Effector memory CD8-positive, alpha-beta T cell (primary cell): ENCODE measurements around the gene WRNIP1.

Experiments
- ATAC-seq: fragments of 150-1000 bp; cut with Tn5 transposase; replicated peaks from 2 replicates; pipeline ENCODE4 v1.10.0; 2021; ENCODE audit warnings: mild to moderate bottlenecking, moderate library complexity
- DNase-seq, 3 experiments: peaks; one replicate each; pipeline ENCODE4 v3.0.0; 2021
- H3K27ac Mint-ChIP-seq, 2 donors: one replicate each; pipeline ENCODE4 v1.8.0; 2022; ENCODE audit warnings: mild to moderate bottlenecking in 2 of 2, mixed read lengths in 2 of 2, moderate library complexity in 2 of 2
- H3K27me3 Mint-ChIP-seq, 2 donors: one replicate each; pipeline ENCODE4 v1.8.0; 2022; ENCODE audit warnings: mixed read lengths in 2 of 2
- H3K36me3 Mint-ChIP-seq: one replicate; pipeline ENCODE4 v1.8.0; 2022; ENCODE audit warnings: mild to moderate bottlenecking, moderate library complexity, mixed read lengths; ENCODE audit not compliant: insufficient read depth
- H3K4me1 Mint-ChIP-seq, 2 donors: one replicate each; pipeline ENCODE4 v1.8.0; 2022; ENCODE audit warnings: low read depth in 2 of 2, mixed read lengths in 2 of 2
- H3K4me3 Mint-ChIP-seq, 2 donors: one replicate each; pipeline ENCODE4 v1.8.0; 2022; ENCODE audit warnings: mild to moderate bottlenecking in 2 of 2, mixed read lengths in 2 of 2, moderate library complexity in 2 of 2
- H3K9me3 Mint-ChIP-seq, 2 donors: one replicate each; pipeline ENCODE4 v1.8.0; 2022; ENCODE audit warnings: mixed read lengths in 2 of 2

Gene WRNIP1

DNA sequence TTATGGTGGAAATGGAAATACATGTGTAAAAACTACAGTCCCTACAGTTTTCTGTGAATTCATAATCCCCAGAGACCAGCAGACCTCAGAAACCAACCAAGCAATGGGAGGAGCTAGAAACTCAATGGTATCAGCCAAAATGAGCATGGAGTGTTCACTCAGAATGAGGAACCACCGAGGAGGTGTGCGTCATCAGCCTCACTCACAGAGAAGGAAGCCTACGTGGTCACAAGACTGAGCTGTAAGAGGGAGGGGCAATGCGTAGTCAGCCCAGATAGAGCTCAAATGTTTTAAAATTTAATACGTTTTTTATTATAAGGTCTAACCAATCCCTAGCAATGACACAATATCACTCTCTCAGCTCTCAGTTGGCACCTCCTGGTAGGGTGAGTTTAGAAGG, 31.9 kb upstream of the WRNIP1 start:
- DNase-seq = peak in 2 of 3 experiments; percentile 3 to 5
- Mint-ChIP-seq H3K9me3 (no peaks in the 10 kb centered on the region), H3K36me3 (no peaks in the 10 kb centered on the region), H3K27me3 (peaks cover 19 to 21% of the 10 kb centered on the region in 2 donors), H3K4me1 (no peaks in the 10 kb centered on the region), H3K27ac (no peak overlapping the region), H3K4me3 (no peak overlapping the region)
- peak; percentile 80 for ATAC-seq

DNA sequence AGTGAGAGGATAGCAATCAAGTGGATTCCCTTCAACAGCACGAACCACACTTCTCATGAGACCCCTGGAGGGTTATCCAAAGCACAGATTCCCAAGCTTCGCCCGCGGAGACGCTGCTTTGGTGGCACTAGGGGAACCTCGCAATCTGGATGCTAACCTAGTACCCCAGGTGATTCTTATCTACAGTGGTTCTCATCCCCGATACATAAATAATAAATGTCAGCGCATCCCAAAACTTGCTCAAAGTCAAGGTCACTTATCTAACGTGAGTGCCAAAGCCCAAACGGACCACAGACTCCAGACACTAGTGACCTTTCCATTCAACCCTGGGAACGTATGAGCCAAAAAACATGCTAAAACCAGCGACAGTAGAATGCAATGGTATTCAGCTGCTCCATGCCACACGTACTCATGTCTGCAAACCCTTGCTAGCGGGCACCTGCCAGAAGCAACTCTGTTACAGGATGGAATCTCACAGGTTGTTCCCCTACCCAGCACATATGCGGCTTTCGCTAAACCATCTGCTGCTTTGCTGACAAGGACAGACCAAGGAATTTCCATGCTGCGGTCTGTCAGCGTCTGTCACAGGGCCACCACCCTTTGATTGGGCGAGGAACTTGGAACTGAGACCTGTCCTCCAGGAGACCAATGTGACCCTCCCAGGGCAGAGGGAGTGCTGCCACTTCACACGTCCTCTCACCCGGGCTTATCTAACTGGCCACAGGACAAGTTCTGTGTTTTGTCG, 31.3 kb upstream of the WRNIP1 start:
- Mint-ChIP-seq H3K36me3 (no peaks in the 10 kb centered on the region), H3K9me3 (no peaks in the 10 kb centered on the region), H3K27ac (no peak overlapping the region), H3K4me1 (no peaks in the 10 kb centered on the region), H3K27me3 (peaks cover 13 to 15% of the 10 kb centered on the region in 2 donors), H3K4me3 (no peak overlapping the region)
- ATAC-seq = no peak
- no peak for DNase-seq

DNA sequence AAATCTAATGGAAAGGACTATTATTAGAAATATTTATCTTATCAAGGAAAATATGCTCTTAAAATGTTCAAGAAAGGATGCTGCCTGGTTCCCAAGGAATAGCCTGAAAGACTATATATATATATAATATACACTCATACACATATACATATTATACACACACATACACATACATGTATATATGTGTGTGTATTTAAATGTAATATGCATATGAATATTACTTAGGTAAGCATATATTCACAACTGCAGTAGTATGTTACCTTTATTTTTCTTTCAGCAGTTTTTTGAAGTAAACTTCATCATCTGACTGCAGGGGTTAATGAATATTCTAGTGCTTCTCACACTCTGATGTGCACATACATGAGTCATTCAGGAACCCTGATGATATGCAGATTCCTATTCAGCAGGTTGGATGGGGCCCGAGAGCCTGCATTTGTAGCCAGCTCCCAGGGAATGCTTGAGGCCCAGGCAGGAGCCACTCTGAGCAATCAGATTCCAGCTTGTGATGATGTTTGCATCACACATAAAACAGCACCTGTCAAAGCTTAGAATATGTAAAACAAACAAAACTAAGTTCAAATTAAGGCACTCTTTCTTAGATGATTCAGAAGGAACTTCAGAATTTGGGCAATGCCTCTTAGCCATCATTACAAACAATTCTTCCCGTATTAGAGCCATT, 30.6 kb upstream of the WRNIP1 start:
- H3K27me3 Mint-ChIP-seq = peaks cover 8% of the 10 kb centered on the region in 2 donors
- no peak for DNase-seq
- no peaks in the 10 kb centered on the region for H3K36me3 Mint-ChIP-seq
- H3K4me1 Mint-ChIP-seq = no peaks in the 10 kb centered on the region
- H3K4me3 Mint-ChIP-seq = no peak overlapping the region
- no peak for ATAC-seq
- H3K9me3 Mint-ChIP-seq = no peaks in the 10 kb centered on the region
- H3K27ac Mint-ChIP-seq = no peak overlapping the region

DNA sequence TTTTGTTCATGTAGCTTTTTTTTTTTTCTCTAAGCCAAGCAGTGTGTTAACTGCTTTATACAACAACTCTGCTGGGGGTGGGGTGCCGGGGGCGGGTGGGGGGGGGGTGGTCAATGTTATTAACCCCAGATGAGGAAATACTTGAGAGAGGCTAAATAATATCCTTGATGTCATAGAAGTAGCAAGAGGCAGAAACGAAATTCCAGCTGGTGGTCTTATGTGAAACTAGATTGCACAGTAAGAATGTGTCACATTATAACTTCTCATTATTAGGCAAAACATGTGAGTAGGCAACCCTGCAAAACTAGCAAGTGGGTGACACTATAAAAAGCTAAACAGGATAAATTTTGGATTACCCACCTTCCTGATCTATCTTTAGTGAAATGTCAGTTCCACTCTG, 27.3 kb upstream of the WRNIP1 start:
- Mint-ChIP-seq H3K4me3 (no peak overlapping the region), H3K36me3 (no peaks in the 10 kb centered on the region), H3K27ac (no peak overlapping the region), H3K9me3 (no peaks in the 10 kb centered on the region), H3K27me3 (peaks cover 0 to 5% of the 10 kb centered on the region in 2 donors), H3K4me1 (no peaks in the 10 kb centered on the region)
- ATAC-seq = no peak
- no peak for DNase-seq

DNA sequence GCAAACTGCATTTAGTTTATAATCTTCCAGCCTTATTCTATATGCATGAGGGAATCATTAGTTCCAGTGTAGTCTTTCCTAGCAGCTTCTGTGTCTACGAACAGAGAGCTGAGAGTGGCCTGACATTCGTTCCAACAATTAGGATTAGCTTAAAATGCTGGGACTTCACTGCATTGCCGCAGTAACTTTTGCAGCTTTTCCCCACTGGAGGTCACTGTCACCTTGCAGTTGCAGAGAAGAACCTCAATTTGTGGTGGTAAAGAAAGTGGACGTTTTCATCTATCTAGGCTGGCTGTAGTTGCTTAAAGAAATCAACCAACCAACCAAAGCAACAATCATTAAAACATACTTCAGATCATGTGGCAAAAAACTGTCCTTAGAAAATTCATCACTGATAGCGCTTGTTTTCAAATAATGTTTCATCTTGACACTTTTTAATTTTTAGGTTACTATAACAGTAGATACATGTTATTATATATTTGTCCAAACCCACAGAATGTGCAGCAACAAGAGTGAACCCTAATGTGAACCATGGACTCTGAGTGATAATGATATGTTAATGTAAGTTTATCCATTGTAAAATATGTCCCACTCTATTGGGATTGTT, 26.7 kb upstream of the WRNIP1 start:
- no peaks in the 10 kb centered on the region for H3K36me3 Mint-ChIP-seq
- ATAC-seq (peak; percentile 54), DNase-seq (peak; percentile 43 to 57 (median 44))
- H3K27ac Mint-ChIP-seq = no peak overlapping the region
- H3K27me3 Mint-ChIP-seq = peaks cover 2 to 9% of the 10 kb centered on the region in 2 donors
- no peaks in the 10 kb centered on the region for H3K9me3 Mint-ChIP-seq
- no peaks in the 10 kb centered on the region for H3K4me1 Mint-ChIP-seq
- H3K4me3 Mint-ChIP-seq = no peak overlapping the region

DNA sequence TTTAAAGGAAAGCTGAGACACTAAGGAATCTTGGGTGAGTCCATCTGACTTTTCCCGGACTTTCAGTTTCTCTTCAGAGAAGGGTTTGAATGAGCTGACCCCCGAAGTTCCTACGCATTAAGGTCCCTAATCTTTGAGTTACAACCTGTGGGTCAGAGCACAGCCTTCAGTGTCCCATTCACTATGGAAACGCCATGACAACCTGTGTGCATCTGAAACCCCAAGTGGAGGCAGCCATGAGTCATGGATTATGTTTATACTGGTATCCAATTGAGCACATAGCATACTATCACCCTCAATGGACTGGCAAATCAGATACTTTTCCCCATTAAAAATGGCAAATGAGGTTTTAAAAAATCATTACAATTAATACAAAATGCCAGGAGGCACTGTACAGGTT, 25.9 kb upstream of the WRNIP1 start:
- H3K36me3 Mint-ChIP-seq = no peaks in the 10 kb centered on the region
- H3K9me3 Mint-ChIP-seq = no peaks in the 10 kb centered on the region
- no peaks in the 10 kb centered on the region for H3K4me1 Mint-ChIP-seq
- H3K4me3 Mint-ChIP-seq = no peak overlapping the region
- ATAC-seq = no peak
- H3K27ac Mint-ChIP-seq = no peak overlapping the region
- no peak for DNase-seq
- H3K27me3 Mint-ChIP-seq = peaks cover 10% of the 10 kb centered on the region in 2 donors

DNA sequence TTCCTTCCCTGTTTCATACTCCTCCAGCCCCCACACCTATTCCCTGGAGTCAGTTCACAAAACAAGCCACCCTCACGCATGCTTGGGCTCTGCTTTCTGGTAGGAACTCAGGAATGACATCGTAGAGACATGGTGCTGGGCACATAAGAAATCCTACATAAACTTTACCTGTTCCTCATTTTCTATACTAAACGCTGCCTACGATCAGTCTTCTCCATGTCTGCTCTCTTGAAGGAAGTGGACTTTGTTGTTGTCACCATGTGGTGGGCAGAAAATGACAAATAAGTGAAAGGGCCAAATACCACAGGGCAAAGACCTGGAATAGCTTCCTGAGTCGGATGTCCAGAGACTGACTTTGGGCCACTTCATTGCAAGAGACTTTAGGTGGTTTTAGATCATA, 24.6 kb upstream of the WRNIP1 start:
- no peaks in the 10 kb centered on the region for H3K4me1 Mint-ChIP-seq
- no peak for ATAC-seq
- H3K27me3 Mint-ChIP-seq = peaks cover 10% of the 10 kb centered on the region in 2 donors
- H3K36me3 Mint-ChIP-seq = no peaks in the 10 kb centered on the region
- no peak overlapping the region for H3K4me3 Mint-ChIP-seq
- H3K9me3 Mint-ChIP-seq = no peaks in the 10 kb centered on the region
- DNase-seq = no peak
- H3K27ac Mint-ChIP-seq = no peak overlapping the region

DNA sequence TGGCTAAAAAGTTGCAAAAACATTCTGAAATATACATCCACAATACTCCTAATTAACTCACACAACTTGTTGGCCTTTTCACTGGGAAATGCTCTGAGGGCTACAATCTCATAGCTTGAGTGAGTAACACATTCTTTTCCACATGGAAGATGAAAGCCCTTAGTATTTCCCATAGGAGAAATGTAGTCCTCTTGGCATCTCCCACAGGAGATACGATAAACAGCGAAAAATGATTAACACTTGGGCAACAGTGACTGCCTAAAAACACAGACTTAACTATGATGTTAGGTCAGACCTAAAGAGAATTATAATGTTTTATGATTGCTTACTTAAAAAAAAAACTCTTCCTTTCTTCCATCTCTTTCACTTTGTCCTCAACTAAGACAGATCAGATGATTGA, 23.4 kb upstream of the WRNIP1 start:
- H3K4me3 Mint-ChIP-seq = no peak overlapping the region
- no peaks in the 10 kb centered on the region for H3K9me3 Mint-ChIP-seq
- no peaks in the 10 kb centered on the region for H3K4me1 Mint-ChIP-seq
- no peak overlapping the region for H3K27ac Mint-ChIP-seq
- peaks cover 10% of the 10 kb centered on the region in 2 donors for H3K27me3 Mint-ChIP-seq
- no peaks in the 10 kb centered on the region for H3K36me3 Mint-ChIP-seq
- ATAC-seq = no peak
- DNase-seq = no peak

DNA sequence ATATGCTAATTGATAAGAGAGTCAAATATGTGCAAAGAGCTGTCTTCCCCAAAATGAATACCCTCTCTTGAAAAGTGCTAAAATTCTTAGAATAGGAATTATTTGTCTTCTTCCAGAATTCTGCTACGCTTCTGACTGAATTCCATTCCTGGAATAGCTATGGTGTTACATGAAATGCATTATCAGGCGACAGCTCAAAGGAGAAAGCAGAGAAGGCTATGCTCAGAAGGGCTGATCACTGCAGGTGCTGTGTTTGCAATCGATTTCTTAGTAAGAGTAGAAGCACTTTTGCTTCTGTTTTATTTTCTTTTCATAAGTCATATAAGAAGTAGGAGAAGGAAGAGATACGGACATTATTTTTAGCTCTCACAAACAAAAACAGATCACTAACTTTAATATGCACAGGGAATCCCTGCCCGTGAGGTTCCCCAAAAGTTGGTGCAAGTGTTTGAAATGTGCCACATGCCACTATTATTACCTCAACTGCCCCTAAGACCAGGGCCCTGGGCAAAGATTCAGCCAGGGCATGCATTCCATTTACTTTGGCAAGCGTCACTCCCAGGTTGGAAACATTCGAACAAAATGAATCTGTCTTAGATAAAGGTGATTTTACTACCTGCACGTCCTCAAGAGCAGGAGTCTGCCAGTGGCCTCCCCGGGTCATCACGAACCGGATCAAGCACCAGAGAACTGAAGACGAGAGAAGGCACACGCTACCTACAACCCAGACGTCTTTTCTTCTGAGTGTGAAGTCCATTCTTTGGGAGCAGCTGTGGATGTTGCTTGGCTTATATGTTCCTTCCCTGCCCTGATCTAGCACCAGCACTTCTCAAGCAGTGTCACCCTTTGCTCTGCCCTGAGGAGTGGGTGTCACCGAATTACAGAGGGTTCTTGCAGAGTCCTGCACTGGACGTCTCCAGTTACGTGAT, 21.6 kb upstream of the WRNIP1 start:
- ATAC-seq (no peak), DNase-seq (no peak)
- Mint-ChIP-seq H3K36me3 (no peaks in the 10 kb centered on the region), H3K4me3 (no peak overlapping the region), H3K4me1 (no peaks in the 10 kb centered on the region), H3K27me3 (peaks cover 10% of the 10 kb centered on the region in 2 donors), H3K27ac (no peak overlapping the region), H3K9me3 (no peaks in the 10 kb centered on the region)

DNA sequence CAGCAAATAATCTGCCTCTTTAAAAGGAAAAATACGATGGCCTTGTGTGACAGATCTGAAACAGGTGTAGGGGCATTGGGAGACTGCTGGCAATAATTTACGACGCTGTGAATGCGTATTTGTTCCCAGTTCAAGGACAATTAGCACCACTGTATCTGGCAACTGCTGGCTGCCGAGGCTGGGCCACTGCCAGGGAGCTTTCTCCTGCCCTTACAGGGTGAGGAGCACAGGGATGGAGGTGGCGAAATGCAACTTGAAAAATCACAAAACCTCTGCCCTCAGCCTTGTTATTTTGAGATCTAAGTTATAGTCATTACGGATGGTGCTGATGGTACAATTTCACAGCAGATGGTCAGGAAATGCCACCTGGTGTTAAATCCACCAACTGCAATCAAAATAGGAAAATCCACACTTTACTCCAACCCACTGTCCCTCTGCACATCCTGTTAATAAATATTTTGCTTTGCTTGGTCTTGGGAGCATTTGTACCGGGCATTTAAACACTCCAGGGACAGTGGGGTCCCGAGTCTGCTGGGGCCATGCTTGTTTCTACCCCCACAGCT, 20.9 kb upstream of the WRNIP1 start:
- Mint-ChIP-seq H3K36me3 (no peaks in the 10 kb centered on the region), H3K4me1 (no peaks in the 10 kb centered on the region), H3K27ac (peak overlapping the region in 1 of 2 donors; percentile 44), H3K27me3 (peaks cover 10% of the 10 kb centered on the region in 2 donors), H3K9me3 (no peaks in the 10 kb centered on the region), H3K4me3 (no peak overlapping the region)
- no peak for ATAC-seq
- no peak for DNase-seq

DNA sequence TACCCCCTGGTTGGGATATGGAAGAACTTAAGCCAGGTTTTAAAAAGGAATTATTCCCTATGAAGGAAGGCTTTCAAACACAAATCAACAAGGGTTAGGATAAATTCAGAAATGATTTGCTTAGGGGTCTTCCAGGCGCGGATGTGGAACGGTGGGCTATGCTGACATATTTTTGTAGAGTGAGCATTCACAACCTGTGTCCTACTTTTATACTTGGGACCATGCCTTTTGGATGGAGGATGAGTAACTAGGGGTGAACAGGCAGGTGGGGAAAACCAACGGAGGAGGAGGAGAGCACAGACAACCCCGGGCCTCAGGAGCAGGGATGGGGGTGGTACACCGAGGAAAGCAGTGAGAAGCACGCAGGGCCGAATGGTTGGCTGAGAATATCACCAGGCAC, 20.4 kb upstream of the WRNIP1 start:
- DNase-seq (no peak), ATAC-seq (no peak)
- Mint-ChIP-seq H3K9me3 (no peaks in the 10 kb centered on the region), H3K4me1 (peaks cover 1% of the 10 kb centered on the region in 2 donors), H3K4me3 (no peak overlapping the region), H3K36me3 (no peaks in the 10 kb centered on the region), H3K27me3 (peaks cover 10% of the 10 kb centered on the region in 2 donors), H3K27ac (peak overlapping the region in 1 of 2 donors; percentile 44)

DNA sequence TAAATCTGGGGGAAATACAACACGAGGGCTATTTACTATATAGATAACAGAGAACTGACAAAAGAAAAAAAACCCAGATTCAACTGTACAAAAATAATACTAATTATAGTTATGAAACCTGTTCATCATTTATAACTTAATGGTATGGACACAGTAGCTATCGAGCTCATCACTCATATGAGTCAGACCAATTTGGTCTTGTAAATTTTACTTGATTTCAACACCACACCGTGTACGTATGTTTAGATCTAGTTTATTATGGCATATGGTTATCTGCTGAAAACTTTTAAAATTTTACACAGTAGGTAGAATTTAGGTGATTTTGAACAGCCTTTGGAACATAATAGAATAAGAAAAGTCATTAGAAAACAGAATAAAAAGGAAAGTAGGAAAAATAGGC, 19.9 kb upstream of the WRNIP1 start:
- Mint-ChIP-seq H3K4me1 (peaks cover 3% of the 10 kb centered on the region in 2 donors), H3K27ac (no peak overlapping the region), H3K36me3 (no peaks in the 10 kb centered on the region), H3K9me3 (no peaks in the 10 kb centered on the region), H3K27me3 (peaks cover 10% of the 10 kb centered on the region in 2 donors), H3K4me3 (no peak overlapping the region)
- DNase-seq = no peak
- ATAC-seq = no peak

DNA sequence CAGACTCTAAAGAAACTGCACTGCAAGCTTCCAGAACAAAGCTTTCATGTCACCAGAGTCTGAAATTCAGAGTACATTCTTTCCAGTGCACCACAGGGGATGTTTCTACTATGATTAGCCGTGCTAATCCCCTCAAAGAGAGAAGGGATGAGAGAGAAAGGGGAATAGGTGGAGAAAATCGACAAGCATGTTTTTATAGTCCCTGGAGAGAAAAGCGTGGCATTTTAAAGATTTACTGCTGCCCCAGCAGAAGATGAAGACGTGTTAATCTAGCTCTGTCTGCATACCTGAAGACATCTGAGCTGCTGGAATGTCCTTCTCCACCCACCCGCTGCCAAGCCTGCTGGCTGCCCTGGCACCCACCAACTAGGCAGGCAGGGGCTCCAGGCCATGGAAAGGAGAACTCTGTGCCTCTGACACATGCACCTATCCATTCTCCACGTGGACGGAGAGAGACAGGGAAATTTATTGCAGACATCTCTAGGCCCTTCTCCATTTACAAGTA, 18.6 kb upstream of the WRNIP1 start:
- no peaks in the 10 kb centered on the region for H3K36me3 Mint-ChIP-seq
- peaks cover 3% of the 10 kb centered on the region in 2 donors for H3K4me1 Mint-ChIP-seq
- no peak for DNase-seq

More for the DNA sequence above, 18.6 kb upstream of the WRNIP1 start:
- Mint-ChIP-seq H3K9me3 (no peaks in the 10 kb centered on the region), H3K27me3 (peaks cover 10% of the 10 kb centered on the region in 2 donors), H3K27ac (no peak overlapping the region), H3K4me3 (no peak overlapping the region)
- ATAC-seq = no peak
